GM12891 (cell line): ENCODE measurements around the gene MEIS1.

ENCODE experiments used
- DNase-seq: peaks from one replicate; pipeline ENCODE4 v3.0.0; 2011; ENCODE audit warnings: low spot score; ENCODE audit not compliant: insufficient read length
- FAIRE-seq: peaks from 2 replicates; lab custom pipeline; 2011; peaks lifted over from hg19 to GRCh38; lab: Jason Lieb, UNC
- PAX5 ChIP-seq: IDR thresholded peaks from 2 replicates; pipeline ENCODE4 v1.6.1; 2011; ENCODE audit warnings: low read length, moderate library complexity, mild to moderate bottlenecking; ENCODE audit not compliant: insufficient read depth, severe bottlenecking
- POLR2A ChIP-seq: IDR thresholded peaks from 2 replicates; pipeline ENCODE4 v1.6.1; 2011; ENCODE audit warnings: low read depth, low read length, control low read depth
- POLR2AphosphoS5 ChIP-seq: IDR thresholded peaks from 2 replicates; pipeline ENCODE4 v1.6.1; 2011; ENCODE audit warnings: low read depth, low read length, control low read depth
- POU2F2 ChIP-seq: IDR thresholded peaks from 2 replicates; pipeline ENCODE4 v1.6.1; 2011; ENCODE audit warnings: low read depth, mild to moderate bottlenecking, control low read depth, low read length, moderate library complexity
- SPI1 ChIP-seq: IDR thresholded peaks from 2 replicates; pipeline ENCODE4 v1.6.1; 2011; ENCODE audit warnings: low read depth, low read length, control low read depth
- TAF1 ChIP-seq: IDR thresholded peaks from 2 replicates; pipeline ENCODE4 v1.6.1; 2011; ENCODE audit warnings: low read depth, low read length, control low read depth

MEIS1 gene

DNA sequence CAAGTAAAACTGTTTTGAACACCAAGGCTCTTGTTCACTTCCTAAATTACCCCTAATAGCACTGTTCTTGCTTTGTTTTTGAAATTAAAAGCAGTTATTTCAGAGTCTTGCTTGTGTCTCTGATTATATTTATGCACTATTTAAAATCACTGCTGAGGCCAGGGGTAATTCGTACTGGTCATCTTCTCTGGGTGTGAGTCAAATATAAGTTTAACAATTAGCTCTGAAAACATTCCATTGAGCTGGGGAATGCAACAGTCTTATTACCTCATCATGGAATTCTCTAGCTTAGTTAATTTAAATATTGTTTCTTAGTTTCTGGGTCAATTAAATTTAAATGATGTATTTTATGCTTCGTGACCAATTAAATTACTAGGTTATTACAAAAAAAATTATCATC lies 135.0 kb downstream of the MEIS1 start:
- DNase-seq (no peak), FAIRE-seq (no peak)
- TF ChIP-seq PAX5 (no peak), POU2F2 (no peak), POLR2AphosphoS5 (no peak), SPI1 (no peak), TAF1 (no peak), POLR2A (no peak)

DNA sequence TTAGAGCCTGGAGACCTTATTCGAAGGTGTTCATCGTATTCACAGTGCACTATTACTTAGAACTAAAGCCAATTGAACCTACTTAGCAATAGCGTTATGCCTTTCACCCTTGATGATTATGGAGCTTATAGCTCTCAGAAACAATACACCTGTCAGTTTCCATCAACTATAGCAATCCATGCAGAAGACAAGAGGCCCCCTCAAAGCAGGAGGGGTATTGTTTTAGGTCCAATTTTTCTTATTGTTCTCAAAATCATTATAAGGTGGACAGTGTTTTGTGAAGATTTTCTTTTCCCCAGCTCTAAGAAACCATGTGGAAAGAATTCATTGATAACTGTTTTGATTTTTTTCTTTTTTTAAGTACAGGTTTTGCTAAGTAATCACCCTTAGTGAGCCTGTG lies 135.5 kb downstream of the MEIS1 start:
- DNase-seq (no peak), FAIRE-seq (no peak)
- TF ChIP-seq POLR2A, result no peak

DNA sequence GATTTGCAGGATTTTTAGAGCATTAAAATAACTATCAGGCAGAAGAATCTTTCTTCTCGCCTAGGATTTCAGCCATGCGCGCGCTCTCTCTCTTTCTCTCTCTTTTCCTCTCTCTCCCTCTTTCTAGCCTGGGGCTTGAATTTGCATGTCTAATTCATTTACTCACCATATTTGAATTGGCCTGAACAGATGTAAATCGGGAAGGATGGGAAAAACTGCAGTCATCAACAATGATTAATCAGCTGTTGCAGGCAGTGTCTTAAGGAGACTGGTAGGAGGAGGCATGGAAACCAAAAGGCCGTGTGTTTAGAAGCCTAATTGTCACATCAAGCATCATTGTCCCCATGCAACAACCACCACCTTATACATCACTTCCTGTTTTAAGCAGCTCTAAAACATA lies 137.0 kb downstream of the MEIS1 start:
- FAIRE-seq (no peak), DNase-seq (no peak)
- TF ChIP-seq TAF1 (no peak), POU2F2 (no peak), POLR2A (no peak), PAX5 (no peak), SPI1 (no peak), POLR2AphosphoS5 (no peak)

DNA sequence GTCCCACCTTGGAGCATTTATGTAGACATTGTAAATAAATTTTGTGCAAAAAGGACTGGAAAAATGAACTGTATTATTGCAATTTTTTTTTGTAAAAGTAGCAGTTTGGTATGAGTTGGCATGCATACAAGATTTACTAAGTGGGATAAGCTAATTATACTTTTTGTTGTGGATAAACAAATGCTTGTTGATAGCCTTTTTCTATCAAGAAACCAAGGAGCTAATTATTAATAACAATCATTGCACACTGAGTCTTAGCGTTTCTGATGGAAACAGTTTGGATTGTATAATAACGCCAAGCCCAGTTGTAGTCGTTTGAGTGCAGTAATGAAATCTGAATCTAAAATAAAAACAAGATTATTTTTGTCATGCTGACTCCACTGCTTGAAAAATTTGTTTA lies 137.5 kb downstream of the MEIS1 start:
- TF ChIP-seq POLR2A (no peak), POU2F2 (no peak), SPI1 (no peak), POLR2AphosphoS5 (no peak), PAX5 (no peak), TAF1 (no peak)
- FAIRE-seq, result no peak

DNA sequence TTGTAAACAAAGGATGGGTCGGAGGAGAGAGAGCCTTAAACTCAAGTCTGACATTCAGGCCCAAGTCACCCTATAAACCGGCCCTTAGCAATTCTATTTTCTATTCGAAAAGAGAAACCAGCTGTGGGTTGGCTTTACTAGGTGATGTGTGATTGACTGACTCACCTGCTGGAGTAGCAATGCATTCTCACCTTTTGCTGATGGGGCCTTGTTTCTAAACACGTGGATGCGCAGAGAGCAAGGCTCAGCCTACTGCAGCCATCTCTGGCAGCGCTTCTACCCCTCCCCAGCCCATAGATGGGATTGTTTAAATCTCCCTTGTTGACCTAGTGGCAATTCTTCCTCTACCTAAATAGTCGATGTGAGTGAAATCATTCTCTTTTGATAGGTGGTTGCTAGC lies 138.5 kb downstream of the MEIS1 start:
- TF ChIP-seq SPI1, result no peak
- TF ChIP-seq PAX5, result no peak
- no peak for TF ChIP-seq POLR2A
- TF ChIP-seq TAF1, result no peak
- no peak for TF ChIP-seq POU2F2
- no peak for TF ChIP-seq POLR2AphosphoS5
- FAIRE-seq (no peak), DNase-seq (no peak)

More for the DNA sequence above, 137.5 kb downstream of the MEIS1 start:
- DNase-seq, result no peak

DNA sequence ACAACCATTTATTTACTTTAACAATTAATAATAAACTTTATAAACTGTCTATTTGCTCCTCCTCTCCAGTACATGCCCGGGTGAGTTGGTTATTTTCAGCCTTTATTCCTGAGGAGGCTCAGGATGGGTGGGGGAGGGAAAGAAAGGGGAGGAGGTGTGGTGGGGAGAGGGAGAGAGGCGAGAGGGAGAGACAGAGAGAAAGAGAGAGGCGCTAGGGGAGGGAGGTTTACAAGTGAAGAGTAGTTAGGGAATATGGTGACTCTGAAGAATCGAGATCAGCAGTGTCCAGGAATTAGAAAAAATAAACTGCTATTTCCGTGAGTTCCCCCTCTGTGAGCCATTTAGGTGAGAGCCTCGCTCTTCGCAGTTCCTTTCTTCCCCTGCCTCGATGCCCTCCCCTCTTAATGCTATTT lies 138.9 kb downstream of the MEIS1 start:
- FAIRE-seq, result no peak
- no peak for DNase-seq
- TF ChIP-seq SPI1 (no peak), POU2F2 (no peak), TAF1 (no peak), POLR2A (no peak), POLR2AphosphoS5 (no peak), PAX5 (no peak)

DNA sequence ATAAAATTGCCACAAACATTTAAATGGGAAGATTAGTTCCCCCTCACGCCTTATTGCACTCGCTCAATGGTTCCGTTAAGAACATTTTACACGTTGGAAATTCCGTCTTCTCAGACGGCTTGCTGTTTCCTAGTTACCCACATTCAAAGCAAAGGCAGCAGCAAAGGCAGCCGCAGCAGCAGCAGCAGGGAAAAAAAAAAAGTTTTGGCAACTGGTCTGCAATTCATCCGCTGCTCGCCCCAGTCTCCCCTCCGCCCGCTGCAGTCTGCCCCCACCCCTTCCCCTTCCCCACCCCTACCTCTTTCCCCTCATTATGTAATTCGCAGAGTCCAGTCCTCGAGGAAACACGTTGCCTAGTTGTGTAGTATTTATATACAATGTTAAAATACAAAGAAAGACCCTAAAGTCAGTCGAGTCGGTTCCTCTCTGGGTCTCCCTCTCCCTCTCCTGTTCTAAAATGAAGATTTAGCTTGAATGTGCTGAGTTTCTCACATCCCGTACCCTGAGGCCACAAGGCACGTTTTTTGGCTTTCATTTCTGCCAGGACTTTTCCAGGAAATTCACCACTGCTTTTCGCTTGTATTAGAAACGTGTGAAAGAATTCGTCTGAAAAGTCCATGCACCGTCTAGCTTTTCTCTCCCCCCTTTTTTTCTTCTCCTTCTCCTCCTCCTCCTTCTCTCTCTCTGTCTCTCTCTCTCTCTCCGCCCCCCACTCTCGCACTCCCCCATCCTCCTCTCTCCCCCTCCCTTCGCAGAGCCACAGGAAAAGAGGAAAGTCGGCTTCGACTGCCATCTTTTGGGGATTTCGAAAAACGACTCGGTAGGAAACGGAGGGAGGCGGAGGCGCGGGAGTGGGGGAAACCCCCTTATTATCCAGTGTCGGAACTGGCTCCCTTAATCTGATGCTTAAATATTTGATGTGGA lies 140.0 kb downstream of the MEIS1 start:
- FAIRE-seq, result no peak
- no peak for TF ChIP-seq POLR2AphosphoS5
- no peak for TF ChIP-seq TAF1
- TF ChIP-seq POU2F2, result no peak
- no peak for TF ChIP-seq POLR2A
- TF ChIP-seq PAX5, result no peak
- TF ChIP-seq SPI1, result no peak
- no peak for DNase-seq

DNA sequence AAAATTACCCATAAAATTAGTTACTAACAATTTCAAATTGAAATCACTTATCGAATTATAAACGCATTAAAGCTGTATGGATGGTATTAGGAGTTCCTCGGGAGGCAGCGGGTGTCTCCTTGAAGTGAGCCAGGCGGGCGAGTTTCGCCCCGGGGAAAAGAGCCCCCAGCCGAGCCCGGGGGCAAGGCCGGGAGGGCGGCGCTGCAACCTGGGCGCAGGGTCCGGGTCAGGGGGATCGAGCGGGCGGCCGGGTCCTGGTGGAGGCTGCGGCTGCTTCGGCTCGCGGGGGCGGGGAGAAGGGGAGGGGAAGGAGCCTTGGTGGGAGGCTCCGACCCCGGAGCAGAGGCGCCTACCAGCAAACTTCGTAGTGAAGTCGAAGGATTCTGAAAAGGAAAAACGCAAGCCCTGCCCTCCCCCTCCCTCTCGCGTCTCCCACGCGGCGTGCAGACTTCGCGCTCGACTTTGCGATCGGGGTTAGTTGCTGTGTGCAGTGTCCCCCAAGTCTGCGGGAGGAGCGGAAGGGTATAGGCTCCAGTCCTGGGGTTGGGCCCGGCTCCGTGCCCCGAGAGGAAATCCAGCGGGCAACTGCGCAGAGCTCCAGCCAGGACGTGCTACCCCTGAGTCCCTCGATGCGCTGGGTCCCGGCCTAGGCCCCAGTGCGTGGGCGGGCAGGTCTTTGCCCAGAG lies 140.8 kb downstream of the MEIS1 start:
- no peak for DNase-seq

DNA sequence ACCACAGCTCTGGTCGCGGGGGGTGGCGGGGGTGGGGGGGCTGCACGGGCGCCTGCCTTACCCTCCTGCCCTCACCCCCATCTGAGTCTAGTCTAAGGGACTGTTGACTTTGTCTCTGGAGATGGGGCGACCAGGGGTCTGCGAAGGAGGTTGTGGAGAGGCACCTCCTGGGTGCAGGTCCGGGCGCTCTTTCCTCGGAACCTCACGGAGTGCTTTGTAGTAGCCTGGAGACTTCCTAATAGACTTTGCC lies 141.3 kb downstream of the MEIS1 start:
- no peak for TF ChIP-seq PAX5
- TF ChIP-seq POLR2A, result no peak
- no peak for TF ChIP-seq POLR2AphosphoS5
- TF ChIP-seq TAF1, result no peak
- TF ChIP-seq SPI1, result no peak
- TF ChIP-seq POU2F2, result no peak
- FAIRE-seq (no peak), DNase-seq (no peak)

More for the DNA sequence above, 140.8 kb downstream of the MEIS1 start:
- no peak for FAIRE-seq
- no peak for TF ChIP-seq SPI1
- TF ChIP-seq TAF1, result no peak
- TF ChIP-seq POU2F2, result no peak
- no peak for TF ChIP-seq POLR2A
- no peak for TF ChIP-seq POLR2AphosphoS5
- no peak for TF ChIP-seq PAX5
